ENCODE data around the gene DNPEP. TPM values are rescaled to one million over a fixed set of nuclear protein-coding genes. Genes with fewer than 3 reads are reported as not detected.

The DNPEP gene
- total and polyA plus RNA-seq, 2 donors (not counting 1 experiment from before 2014, with no cell fraction given), result 82.6 to 91.7 TPM

DNA sequence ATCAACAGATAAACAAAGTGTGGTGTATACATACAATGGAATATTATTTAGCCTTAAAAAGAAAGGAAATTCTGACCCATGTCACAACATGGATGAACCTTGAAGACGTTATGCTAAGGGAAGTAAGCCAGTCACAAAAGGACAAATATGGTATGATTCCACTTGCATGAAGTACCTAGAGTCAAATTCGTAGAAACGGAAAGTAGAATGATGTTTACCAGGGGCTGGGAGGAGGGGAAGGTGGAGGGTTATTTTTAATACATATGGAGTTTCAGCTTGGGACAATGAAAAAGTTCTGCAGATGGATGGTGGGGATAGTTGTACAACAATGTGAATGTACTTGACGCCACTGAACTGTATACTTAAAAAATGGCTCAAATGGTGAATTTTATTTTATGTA, 27.1 kb upstream of the DNPEP start:
- POLR2A ChIA-PET, result no interaction called here
- CTCF ChIA-PET, result no interaction called here
- peaks cover 0 to 38% (median 6%) of the 10 kb centered on the region in 4 experiments for H3K27me3 ChIP-seq (replicated peaks in 1 of 4; ENCODE audit: control extremely low read depth in 1 of 4, control insufficient read depth in 3 of 4, insufficient read depth in 4 of 4, low read length in 3 of 4)

DNA sequence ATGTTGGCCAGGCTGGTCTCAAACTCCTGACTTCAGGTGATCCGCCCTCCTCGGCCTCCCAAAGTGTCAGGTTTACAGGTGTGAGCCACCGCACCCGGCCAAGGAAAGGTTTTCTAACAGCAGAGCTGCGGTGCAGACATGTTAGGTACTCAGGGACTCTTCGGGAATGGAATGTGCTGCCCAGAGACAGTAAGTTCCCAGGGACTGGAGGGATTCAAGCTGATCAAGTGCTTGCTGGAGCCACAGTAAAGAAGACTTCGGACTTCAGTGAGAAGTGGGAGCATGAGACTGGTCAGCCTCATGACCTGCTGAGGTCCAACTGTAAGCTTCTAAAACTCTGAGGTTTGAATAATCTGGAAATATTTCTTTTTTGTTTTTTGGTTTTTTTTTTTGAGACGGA, 22.7 kb upstream of the DNPEP start:
- Mint-ChIP-seq H3K9me3 (ENCODE audit: insufficient read depth) (peaks cover 4% of the 10 kb centered on the region), H3K4me3 (no peak overlapping the region), H3K27ac (no peak overlapping the region), H3K4me1 (no peaks in the 10 kb centered on the region), H3K27me3 (peaks cover 22% of the 10 kb centered on the region)
- intact Hi-C loops (cut with micrococcal nuclease), result no loop called here
- H2AFZ ChIP-seq (ENCODE audit: insufficient read depth, low read depth, low read length, poor library complexity, severe bottlenecking), result no peak overlapping the region
- TF ChIP-seq EZH2 (IDR thresholded peaks at IDR 0.05; ENCODE audit: borderline replicate concordance, insufficient read depth, low read depth, low read length, poor library complexity, severe bottlenecking), result no peak
- TF ChIP-seq, protein P1, sequence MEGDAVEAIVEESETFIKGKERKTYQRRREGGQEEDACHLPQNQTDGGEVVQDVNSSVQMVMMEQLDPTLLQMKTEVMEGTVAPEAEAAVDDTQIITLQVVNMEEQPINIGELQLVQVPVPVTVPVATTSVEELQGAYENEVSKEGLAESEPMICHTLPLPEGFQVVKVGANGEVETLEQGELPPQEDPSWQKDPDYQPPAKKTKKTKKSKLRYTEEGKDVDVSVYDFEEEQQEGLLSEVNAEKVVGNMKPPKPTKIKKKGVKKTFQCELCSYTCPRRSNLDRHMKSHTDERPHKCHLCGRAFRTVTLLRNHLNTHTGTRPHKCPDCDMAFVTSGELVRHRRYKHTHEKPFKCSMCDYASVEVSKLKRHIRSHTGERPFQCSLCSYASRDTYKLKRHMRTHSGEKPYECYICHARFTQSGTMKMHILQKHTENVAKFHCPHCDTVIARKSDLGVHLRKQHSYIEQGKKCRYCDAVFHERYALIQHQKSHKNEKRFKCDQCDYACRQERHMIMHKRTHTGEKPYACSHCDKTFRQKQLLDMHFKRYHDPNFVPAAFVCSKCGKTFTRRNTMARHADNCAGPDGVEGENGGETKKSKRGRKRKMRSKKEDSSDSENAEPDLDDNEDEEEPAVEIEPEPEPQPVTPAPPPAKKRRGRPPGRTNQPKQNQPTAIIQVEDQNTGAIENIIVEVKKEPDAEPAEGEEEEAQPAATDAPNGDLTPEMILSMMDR (IDR thresholded peaks at IDR 0.05), result no peak
- no peak for DNase-seq
- H3K9me3 ChIP-seq (ENCODE audit: control extremely low read depth in 1 of 3, control insufficient read depth in 2 of 3, insufficient read depth in 1 of 3, low read length in 2 of 3), result peaks cover 0 to 9% (median 6%) of the 10 kb centered on the region in 3 donors
- H3K9ac ChIP-seq (ENCODE audit: low read length), result no peak overlapping the region
- no peak overlapping the region for H3K27ac ChIP-seq (ENCODE audit: low read length in 2 of 2)
- no peaks in the 10 kb centered on the region for H3K36me3 ChIP-seq (replicated peaks in 1 of 2; ENCODE audit: control extremely low read depth in 1 of 2, control insufficient read depth in 1 of 2, extremely low read depth in 1 of 2, insufficient read depth in 2 of 2, low read length in 1 of 2)
- WGBS (ENCODE audit: insufficient coverage), result 93% methylated on average over 6 of the region's 8 CpGs
- H4K20me1 ChIP-seq (ENCODE audit: control insufficient read depth, insufficient read depth, low read length, poor library complexity, severe bottlenecking), result no peaks in the 10 kb centered on the region
- H3K27me3 ChIP-seq (replicated peaks in 1 of 4; ENCODE audit: control extremely low read depth in 1 of 4, control insufficient read depth in 3 of 4, insufficient read depth in 4 of 4, low read length in 3 of 4), result peaks cover 0 to 15% (median 3%) of the 10 kb centered on the region in 4 experiments
- H3K4me2 ChIP-seq (replicated peaks; ENCODE audit: low read depth, low read length, poor library complexity, severe bottlenecking), result no peak overlapping the region
- ChIA-PET POLR2A (no interaction called here), CTCF (interaction anchor here (1.4 kb wide), 1 partner anchor 119 kb away, joined by 6 read pairs; no protein-coding TSS in a partner anchor)
- ATAC-seq (ENCODE audit: low read depth), result no peak
- no peaks in the 10 kb centered on the region for H3K79me2 ChIP-seq (ENCODE audit: control insufficient read depth, insufficient read depth, low read length)
- no peaks in the 10 kb centered on the region for H3K4me1 ChIP-seq (ENCODE audit: control insufficient read depth in 2 of 2, insufficient read depth in 2 of 2, low read length in 2 of 2)
- no peak overlapping the region for H3K4me3 ChIP-seq (ENCODE audit: control extremely low read depth in 1 of 5, extremely low read depth in 1 of 5, insufficient read depth in 1 of 5, low read depth in 2 of 5, low read length in 4 of 5)

More for the DNA sequence above, 27.1 kb upstream of the DNPEP start:
- TF ChIP-seq, protein P1 (IDR thresholded peaks at IDR 0.05), result no peak
- no peak for TF ChIP-seq EZH2 (IDR thresholded peaks at IDR 0.05; ENCODE audit: borderline replicate concordance, insufficient read depth, low read depth, low read length, poor library complexity, severe bottlenecking)
- H4K20me1 ChIP-seq (ENCODE audit: control insufficient read depth, insufficient read depth, low read length, poor library complexity, severe bottlenecking), result no peaks in the 10 kb centered on the region
- no peak overlapping the region for H2AFZ ChIP-seq (ENCODE audit: insufficient read depth, low read depth, low read length, poor library complexity, severe bottlenecking)
- DNase-seq (no peak), ATAC-seq (ENCODE audit: low read depth) (no peak)
- H3K9me3 ChIP-seq (ENCODE audit: control extremely low read depth in 1 of 3, control insufficient read depth in 2 of 3, insufficient read depth in 1 of 3, low read length in 2 of 3), result peaks cover 0 to 9% (median 6%) of the 10 kb centered on the region in 3 donors
- H3K27ac Mint-ChIP-seq, result no peak overlapping the region
- intact Hi-C loops (cut with micrococcal nuclease), result no loop called here
- H3K4me3 Mint-ChIP-seq, result no peak overlapping the region
- H3K27ac ChIP-seq (ENCODE audit: low read length in 2 of 2), result no peak overlapping the region
- H3K9ac ChIP-seq (ENCODE audit: low read length), result no peak overlapping the region
- peaks cover 32% of the 10 kb centered on the region for H3K27me3 Mint-ChIP-seq
- 95% methylated on average over 3 of the region's 4 CpGs for WGBS (ENCODE audit: insufficient coverage)
- H3K4me2 ChIP-seq (replicated peaks; ENCODE audit: low read depth, low read length, poor library complexity, severe bottlenecking), result no peak overlapping the region
- no peaks in the 10 kb centered on the region for H3K36me3 ChIP-seq (replicated peaks in 1 of 2; ENCODE audit: control extremely low read depth in 1 of 2, control insufficient read depth in 1 of 2, extremely low read depth in 1 of 2, insufficient read depth in 2 of 2, low read length in 1 of 2)
- H3K9me3 Mint-ChIP-seq (ENCODE audit: insufficient read depth), result peaks cover 4% of the 10 kb centered on the region
- H3K4me1 ChIP-seq (ENCODE audit: control insufficient read depth in 2 of 2, insufficient read depth in 2 of 2, low read length in 2 of 2), result no peaks in the 10 kb centered on the region
- no peaks in the 10 kb centered on the region for H3K79me2 ChIP-seq (ENCODE audit: control insufficient read depth, insufficient read depth, low read length)
- H3K4me3 ChIP-seq (ENCODE audit: control extremely low read depth in 1 of 5, extremely low read depth in 1 of 5, insufficient read depth in 1 of 5, low read depth in 2 of 5, low read length in 4 of 5), result no peak overlapping the region
- peaks cover 1% of the 10 kb centered on the region for H3K4me1 Mint-ChIP-seq

Data from B cell (primary cell).